ENCODE results near the gene ZNF446.
"Not testable (repeated sequence)": the region's sequence is repeated elsewhere in the genome, so short reads cannot be mapped to it uniquely, and the experiment has no call there.

ZNF446 gene

DNA sequence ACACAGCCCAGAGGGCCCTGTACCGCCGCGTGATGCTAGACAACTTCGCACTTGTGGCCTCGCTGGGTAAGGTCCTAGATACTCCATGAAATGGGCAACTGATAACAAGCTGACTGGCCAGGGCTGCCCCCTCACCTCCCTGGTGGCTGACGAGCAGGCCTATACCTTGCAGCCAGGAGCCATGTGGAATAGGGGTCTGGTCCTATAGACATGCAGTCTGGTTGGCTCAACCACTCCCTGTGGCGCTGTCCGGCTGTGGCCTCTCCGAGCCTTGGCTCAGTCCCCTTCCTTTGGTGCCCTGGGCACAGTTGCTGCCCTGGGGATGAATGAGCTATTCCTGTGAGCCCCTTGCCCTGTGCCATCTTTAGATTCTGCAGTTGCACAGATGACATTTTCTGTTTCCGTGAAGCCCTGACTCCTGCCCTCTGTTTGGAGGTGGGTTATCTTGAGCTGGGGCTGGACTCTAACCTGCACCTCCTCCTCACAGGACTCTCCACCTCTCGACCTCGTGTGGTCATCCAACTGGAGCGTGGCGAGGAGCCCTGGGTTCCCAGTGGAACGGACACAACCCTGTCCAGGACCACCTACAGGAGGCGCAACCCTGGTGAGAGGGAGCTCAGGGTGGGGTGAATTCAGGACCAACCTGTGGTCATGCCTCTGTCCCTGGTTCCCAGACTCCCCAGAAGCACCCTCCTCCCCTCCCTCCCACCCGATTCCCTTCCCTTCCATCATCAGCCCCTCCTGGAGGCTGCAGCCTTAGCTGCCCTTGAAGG lies 6.7 kb upstream of the ZNF446 start:
- FAIRE-seq (no peak), DNase-seq (ENCODE audit: insufficient read length, low spot score) (no peak)

DNA sequence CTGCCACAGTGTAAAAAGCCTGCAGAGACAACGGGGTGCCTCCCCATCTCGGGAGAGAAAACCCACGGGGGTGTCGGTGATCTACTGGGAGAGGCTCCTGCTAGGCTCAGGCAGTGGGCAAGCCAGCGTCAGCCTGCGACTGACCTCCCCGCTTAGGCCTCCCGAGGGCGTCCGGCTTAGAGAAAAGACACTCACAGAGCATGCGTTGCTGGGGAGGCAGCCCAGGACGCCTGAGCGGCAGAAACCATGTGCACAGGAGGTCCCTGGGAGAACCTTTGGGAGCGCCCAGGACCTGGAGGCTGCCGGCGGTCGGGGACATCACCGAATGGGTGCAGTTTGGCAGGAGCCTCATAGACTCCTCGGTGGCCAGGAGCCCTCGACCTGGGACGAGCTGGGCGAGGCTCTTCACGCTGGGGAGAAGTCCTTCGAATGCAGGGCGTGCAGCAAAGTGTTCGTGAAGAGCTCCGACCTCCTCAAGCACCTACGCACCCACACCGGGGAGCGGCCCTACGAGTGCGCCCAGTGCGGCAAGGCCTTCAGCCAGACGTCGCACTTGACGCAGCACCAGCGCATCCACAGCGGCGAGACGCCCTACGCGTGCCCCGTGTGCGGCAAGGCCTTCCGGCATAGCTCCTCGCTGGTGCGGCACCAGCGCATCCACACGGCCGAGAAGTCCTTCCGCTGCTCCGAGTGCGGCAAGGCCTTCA lies 5.2 kb upstream of the ZNF446 start:
- FAIRE-seq; DNase-seq (ENCODE audit: insufficient read length, low spot score): not testable (repeated sequence)

DNA sequence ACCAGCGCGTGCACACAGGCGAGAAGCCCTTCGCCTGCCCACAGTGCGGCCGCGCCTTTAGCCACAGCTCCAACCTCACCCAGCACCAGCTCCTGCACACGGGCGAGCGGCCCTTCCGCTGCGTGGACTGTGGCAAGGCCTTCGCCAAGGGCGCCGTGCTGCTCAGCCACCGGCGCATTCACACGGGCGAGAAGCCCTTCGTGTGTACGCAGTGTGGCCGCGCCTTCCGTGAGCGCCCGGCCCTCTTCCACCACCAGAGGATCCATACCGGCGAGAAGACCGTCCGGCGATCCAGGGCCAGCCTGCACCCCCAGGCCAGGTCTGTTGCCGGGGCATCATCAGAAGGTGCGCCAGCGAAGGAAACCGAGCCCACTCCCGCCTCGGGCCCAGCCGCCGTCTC lies 4.4 kb upstream of the ZNF446 start:
- DNase-seq (ENCODE audit: insufficient read length, low spot score): no peak
- FAIRE-seq: no peak

DNA sequence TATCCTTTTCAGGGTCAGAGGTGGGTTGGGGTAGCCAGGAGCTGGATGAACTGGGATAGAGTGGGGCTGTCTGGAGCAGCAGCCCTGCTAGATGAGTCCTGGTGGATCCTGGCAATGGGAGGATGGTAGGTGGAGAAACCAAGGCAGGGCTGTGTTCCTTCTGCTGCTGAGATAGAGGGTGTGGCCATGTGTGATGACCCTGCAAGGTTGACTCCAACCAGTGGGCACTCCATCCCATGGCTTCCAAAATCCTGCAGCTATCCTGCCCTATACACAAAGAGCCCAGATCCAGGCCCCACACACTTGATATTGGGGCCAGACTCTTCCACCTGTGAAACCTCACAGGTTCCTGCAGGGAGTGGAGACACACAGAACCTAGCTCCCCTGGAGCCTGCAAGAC lies 2.4 kb upstream of the ZNF446 start:
- DNase-seq (ENCODE audit: insufficient read length, low spot score) (no peak), FAIRE-seq (no peak)

DNA sequence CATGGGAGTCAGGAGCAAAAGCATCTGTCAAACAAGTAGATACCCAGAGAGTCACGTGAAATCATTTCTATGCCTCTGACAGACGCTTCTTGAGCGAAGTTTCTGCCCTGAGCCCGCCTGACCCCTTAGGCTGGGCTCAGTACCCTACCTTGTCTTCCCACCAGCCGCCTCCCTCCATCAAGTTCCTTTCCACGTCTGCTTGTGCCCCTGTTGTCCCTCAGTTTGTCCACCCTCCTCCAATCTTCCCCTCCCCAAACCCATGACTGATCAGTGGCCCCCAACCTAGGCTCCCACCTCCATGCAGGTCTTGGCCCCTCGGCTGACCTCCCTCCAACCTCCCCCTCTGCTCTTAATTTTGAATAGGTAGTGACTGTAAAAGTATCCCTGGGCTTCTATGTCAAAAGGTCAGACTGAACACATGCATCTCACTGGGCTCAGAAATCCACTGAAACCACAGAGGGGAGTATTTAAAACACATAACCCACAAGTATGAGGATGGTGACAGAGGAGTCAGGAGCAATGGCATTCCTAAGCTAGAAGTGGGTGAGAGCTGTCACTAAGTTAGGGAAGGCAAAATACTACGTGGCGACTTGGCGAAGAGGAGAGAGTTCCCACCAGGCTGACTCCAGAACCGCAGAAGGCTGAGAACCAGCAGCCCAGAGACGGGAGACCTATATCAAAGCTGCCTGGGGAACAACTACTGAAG lies 1.7 kb upstream of the ZNF446 start:
- FAIRE-seq (no peak), DNase-seq (ENCODE audit: insufficient read length, low spot score) (no peak)

DNA sequence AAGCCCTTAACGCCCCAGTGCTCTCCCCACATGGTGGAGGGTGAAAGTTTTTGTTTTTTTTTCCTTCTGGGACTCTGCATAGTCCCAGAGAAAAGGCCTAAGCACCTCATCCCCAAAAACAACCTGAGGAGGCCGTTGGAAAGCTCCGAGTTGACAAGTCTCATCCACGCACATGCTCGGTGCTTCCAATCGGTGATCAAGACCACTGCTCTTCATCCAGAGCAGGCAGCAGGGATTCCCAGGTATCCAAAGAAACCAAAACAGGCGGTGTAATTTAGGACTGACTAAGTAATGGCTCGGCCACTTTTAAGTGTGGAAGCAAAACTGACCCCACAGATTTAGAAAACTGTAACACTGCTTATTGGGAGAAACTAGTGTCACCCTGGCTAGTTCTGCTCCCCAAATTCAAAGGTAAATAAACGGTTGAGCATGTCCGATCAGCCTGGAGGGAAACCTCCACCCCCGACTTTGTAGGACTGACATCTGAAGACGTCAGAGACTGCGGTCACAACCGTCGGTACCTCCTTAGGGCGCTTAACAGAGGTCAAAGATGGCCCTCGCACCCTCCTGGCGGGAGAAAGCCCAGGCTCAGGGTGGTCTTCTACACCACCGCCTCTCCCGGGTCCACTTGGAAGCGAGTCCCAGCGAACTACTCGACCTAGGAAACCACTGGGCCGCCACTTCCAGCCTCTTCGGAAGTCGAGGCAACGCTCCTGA lies 997 bp upstream of the ZNF446 start:
- DNase-seq (ENCODE audit: insufficient read length, low spot score) (no peak), FAIRE-seq (no peak)

DNA sequence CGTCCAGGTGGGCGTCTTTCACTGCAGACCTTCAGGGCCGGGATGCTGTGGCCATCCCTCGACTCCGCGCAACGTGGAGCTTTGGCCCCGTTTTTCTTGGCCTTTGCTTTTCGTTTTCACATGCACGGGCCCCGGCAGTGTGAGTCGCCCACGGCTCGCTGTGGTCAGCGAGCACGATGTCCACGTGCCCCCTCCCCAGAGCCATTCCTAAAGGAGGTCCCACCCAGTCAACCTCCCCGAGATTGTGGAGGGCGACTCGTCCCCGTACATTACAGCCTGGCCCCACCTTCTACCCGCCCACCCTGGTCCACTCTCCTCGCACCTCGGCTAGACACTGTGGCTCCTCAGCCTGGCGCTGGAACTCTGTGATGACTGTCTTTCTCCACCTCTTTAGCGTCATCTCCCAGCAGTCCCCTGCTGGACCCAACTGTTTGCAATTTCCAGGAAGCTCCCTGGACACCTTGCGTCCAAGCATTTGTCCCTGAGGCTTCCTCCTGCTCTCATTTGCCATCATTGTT lies 405 bp downstream of the ZNF446 start:
- FAIRE-seq (peak; percentile 59), DNase-seq (ENCODE audit: insufficient read length, low spot score) (peak; percentile 29)

DNA sequence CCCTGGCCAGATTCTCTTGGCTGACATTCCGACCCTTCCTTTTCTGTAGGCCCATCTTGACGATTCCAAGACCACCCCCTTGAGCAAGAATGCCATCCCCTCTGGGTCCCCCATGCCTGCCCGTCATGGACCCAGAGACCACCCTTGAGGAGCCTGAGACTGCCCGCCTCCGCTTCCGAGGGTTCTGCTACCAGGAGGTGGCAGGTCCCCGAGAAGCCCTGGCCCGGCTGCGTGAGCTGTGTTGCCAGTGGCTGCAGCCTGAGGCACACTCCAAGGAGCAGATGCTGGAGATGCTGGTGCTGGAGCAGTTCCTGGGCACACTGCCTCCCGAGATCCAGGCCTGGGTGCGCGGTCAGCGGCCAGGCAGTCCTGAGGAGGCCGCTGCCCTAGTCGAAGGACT lies 978 bp downstream of the ZNF446 start:
- FAIRE-seq: no peak
- DNase-seq (ENCODE audit: insufficient read length, low spot score): no peak

DNA sequence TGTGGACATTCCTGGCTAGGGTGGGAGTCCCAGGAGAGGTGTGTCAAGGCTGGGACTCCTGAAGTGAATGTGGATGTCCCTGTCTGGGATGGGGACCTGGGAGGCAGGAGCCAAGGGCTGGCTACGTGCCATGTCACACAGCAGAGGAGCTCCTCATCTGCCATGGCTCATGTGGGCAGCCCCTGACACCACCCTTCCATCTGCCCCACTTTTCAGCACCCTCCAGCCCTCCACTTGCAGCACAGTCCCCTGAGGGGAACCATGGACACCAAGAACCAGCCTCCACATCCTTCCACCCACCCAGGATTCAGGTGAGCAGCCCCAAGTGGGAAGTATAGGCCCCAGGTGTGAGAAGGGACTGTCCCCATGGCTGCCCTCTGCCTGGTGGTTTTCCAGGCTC lies 1.7 kb downstream of the ZNF446 start:
- DNase-seq (ENCODE audit: insufficient read length, low spot score) (no peak), FAIRE-seq (no peak)

DNA sequence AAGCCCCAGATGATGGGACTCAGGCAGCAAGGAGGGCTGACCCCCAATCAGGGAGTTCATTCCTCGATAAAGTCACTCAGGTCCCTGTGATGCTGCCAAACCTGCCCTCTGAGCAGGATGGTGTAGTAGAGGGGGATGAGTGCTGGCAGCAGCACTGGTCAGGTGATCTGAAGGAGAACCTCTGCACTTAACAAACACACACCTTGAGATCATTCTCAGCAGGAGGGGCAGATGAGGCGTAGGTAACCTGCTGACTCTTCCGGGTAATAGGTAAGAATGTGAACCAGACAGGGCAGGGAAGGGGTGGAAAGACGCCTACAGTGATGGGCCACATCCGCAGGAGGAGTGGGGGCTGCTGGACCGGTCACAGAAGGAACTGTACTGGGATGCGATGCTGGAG lies 3.2 kb downstream of the ZNF446 start:
- DNase-seq (ENCODE audit: insufficient read length, low spot score): no peak
- no peak for FAIRE-seq

DNA sequence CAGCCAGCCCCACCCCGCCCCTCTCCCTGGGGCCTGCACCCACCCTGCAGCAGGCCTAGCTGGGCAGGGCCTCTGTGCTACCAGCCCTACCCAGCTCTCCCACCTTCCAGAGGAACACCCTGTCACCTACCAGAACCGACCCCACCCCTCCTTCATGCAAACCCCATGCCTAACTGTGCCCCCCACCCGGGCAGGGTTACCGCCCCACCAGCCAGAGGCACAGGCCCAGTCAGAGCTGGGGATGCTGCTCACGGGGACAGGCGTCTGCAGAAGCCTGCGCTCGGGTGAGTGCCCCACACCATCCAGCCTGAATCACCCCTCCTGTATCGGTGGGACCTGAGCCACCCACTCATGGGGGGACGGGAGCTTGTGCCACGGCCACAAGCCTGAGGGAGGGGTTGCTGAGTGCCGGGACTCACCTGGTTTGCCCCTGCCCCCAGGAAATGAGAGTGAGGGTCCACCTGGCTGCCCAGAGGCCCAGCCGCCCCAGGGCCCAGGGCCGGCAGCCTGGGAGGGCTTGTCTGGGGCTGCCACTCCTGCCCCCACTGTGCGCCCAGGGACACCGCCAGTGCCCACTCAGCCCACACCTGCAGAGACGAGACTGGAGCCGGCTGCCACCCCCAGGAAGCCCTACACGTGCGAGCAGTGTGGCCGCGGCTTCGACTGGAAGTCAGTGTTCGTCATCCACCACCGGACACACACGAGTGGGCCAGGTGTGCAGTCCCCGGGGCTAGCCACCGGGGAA lies 3.8 kb downstream of the ZNF446 start:
- FAIRE-seq (no peak), DNase-seq (ENCODE audit: insufficient read length, low spot score) (no peak)

DNA sequence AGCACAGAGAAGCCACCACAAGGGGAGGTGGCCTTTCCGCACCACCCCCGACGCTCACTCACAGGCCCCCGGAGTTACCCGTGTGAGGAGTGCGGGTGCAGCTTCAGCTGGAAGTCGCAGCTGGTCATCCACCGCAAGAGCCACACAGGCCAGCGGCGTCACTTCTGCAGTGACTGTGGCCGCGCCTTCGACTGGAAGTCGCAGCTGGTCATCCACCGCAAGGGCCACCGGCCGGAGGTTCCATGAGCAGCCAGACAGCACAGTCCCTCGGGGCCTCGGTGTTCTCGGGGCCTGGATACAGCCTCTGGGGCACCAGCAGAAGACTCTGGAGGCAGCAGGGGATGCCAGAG lies 4.3 kb downstream of the ZNF446 start:
- DNase-seq (ENCODE audit: insufficient read length, low spot score) (no peak), FAIRE-seq (no peak)

DNA sequence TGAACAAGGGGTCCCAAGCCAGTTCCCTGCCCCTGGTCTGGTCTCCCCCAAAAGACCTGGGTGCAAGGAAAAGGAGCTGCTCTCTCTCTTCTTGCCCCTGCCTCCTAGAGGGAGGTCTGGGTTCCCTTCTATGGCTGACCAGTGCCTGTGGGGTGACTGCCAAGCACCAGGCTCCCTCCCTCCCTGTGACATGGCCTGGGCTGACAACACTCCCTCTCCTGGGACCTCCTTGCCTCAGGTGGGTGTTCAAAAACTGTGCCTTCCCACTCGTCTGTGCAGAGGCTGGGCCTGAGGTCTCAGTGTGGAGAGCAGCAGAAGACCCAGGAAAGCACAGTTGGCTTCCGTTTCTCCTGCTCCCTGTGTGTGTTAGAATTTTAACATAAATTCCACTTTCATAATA lies 4.7 kb downstream of the ZNF446 start:
- DNase-seq (ENCODE audit: insufficient read length, low spot score): no peak
- FAIRE-seq: no peak

DNA sequence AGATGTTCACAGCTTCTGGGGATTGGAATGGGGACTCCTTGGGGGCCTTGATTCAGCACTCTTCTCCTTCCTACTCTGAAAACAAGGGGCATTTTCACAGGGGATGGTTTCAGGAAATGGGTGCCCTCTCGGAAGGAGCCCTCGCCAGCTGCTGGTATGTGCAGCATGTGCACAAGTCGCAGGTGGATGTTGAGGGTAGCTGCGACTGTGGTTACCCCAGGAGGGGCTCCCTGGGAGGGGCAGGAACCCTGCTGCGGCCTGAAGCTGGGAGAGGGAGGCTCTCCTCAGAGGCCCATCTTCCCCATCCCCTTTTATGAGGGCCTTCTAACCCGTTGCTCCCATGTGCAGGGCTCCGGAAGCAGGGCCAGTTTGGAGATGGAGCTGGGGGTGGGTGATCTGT lies 6.2 kb downstream of the ZNF446 start:
- FAIRE-seq (no peak), DNase-seq (ENCODE audit: insufficient read length, low spot score) (no peak)

DNA sequence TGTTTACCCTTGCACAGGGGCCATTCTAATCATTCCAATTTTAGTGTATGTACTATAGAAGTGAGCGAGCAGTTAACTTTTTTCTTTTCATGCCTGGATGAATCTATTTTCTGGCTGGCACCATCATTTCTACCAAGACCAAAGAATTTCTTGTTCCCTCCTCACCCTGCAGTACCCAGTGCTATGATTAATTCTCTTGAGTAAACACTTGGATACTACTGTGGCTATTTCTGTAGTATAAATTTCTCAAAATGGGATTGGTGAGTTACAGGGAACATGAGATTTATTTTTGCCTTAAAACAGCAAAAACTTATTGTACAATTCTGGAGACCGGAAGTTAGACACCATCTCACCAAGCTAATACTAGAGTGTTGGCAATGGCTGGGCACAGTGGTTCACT lies 7.6 kb downstream of the ZNF446 start:
- DNase-seq (ENCODE audit: insufficient read length, low spot score) (no peak), FAIRE-seq (no peak)

DNA sequence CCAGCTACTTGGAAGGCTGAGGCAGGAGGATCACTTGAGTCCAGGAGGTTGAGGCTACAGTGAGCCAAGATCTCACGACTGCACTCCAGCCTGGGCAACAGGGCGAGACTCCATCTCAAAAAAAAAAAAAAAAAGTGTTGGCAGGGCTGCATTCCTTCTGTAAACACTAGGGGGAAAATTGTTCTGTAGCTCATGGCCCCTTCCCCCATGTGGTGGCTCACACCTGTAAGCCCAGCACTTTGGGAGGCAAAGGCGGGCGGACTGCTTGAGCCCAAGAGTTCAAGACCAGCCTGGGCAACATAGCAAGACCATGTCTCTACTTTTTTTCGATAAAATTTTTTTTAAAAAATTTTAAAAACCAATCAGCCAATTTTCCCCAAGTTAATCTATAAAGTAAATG lies 8.2 kb downstream of the ZNF446 start:
- not testable (repeated sequence) for DNase-seq (ENCODE audit: insufficient read length, low spot score); FAIRE-seq

DNA sequence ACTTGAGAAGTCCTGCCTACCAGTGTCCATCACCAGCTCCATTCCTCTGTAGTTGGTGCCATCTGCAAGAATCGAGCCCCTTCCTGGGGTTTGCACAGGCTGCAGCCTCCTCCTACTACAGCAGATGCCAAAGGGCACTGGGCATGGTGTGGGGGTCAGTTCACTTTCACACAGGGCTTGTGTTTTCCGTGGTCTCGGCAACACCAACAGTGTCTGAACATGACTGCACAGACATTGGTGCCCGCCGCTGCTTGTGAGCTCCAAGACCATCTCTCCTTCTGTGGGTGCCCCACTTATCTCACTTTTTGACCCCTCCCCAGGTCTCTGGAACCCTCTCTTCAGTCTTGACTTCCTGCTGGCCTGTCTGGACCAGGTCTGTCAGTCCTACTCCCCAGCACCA lies 15.2 kb downstream of the ZNF446 start:
- no peak for DNase-seq (ENCODE audit: insufficient read length, low spot score)
- FAIRE-seq: no peak

DNA sequence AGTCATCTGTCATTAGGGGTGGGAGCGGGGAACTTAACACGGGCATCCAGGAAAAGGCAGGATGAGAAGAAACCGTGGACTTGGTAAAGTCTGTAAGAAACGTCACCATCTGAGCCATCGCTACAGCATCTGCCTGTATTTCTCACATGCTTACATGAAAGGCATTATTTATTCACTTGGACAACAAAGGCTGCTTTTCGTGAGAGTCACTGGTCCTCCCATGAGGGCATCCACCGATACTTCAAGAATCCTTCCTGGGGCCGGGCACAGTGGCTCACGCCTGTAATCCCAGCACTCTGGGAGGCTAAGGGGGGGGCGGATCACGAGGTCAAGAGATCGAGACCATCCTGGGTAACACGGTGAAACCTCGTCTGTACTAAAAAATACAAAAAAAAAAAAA lies 16.1 kb downstream of the ZNF446 start:
- DNase-seq (ENCODE audit: insufficient read length, low spot score): no peak
- FAIRE-seq: no peak

DNA sequence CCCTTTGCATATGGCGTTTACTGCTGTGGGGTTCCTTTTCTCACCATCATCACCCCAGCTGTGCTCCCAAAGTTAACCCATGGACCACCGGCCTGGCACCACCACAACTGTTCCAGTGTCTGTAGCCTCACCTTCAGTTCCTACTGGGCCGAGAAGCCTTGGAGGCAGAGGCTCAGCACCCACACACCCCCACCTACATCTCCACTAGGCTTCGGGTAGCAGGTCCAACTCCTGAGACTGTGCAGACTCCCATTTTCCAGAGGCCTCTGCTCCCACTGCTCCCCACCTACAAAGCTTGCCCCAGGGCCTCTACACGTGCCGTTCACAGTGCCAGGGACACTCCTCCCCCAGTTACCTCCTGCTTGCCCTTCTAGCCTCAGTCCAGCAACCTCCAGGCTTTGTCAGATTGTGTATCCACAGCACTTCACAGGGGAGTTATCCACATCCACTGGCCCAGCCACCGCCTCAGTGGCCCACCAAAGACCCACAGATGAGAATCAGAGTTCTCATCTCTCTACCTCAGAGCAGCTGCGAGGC lies 21.6 kb downstream of the ZNF446 start:
- DNase-seq (ENCODE audit: insufficient read length, low spot score) (no peak), FAIRE-seq (no peak)

All from GM19239 (cell line).